Hypothalamus (tissue), 51 donors: Measurements from ENCODE around the gene TMEM9.

Source experiments
- DNase-seq, 51 donors: peaks; one replicate each; lab custom pipeline; 2025; lab: John Stamatoyannopoulos, UW

Gene TMEM9

GRCh38 chr1:201112173-201112731 is 42.0 kb downstream of the TMEM9 start, which contains the start of gene CACNA1S:
CACNA1S (minus strand) TSS chr1:201112426; CDS start chr1:201112339, 87 bp downstream.
- DNase-seq: no peak

GRCh38 chr1:201111672-201112071 is 42.6 kb downstream of the TMEM9 start:
- DNase-seq: no peak

GRCh38 chr1:201111156-201111555 is 43.1 kb downstream of the TMEM9 start:
- DNase-seq: no peak

- DNase-seq: no peak
Observed at GRCh38 chr1:201110616-201111015, 43.7 kb downstream of the TMEM9 start.

GRCh38 chr1:201110138-201110537 is 44.1 kb downstream of the TMEM9 start:
- DNase-seq: no peak

GRCh38 chr1:201109651-201110050 is 44.6 kb downstream of the TMEM9 start:
- DNase-seq: no peak

- peak in 8 of 51 donors; percentile 3 to 38 (median 16) for DNase-seq
Observed at GRCh38 chr1:201108614-201109013, 45.7 kb downstream of the TMEM9 start.

- no peak for DNase-seq
Observed at GRCh38 chr1:201105688-201106087, 48.6 kb downstream of the TMEM9 start.

- DNase-seq: no peak
Observed at GRCh38 chr1:201104141-201104540, 50.1 kb downstream of the TMEM9 start.

GRCh38 chr1:201103666-201104065 is 50.6 kb downstream of the TMEM9 start:
- no peak for DNase-seq

- no peak for DNase-seq
Observed at GRCh38 chr1:201100169-201100930, 53.9 kb downstream of the TMEM9 start.

- no peak for DNase-seq
Observed at GRCh38 chr1:201098992-201099677, 55.1 kb downstream of the TMEM9 start.

GRCh38 chr1:201096977-201097856 is 57.1 kb downstream of the TMEM9 start:
- DNase-seq: no peak

GRCh38 chr1:201096041-201096461 is 58.2 kb downstream of the TMEM9 start:
- peak in 4 of 51 donors; percentile 7 to 30 (median 18) for DNase-seq

- peak in 23 of 51 donors; percentile 6 to 56 (median 30) for DNase-seq
Observed at GRCh38 chr1:201095581-201095980, 58.7 kb downstream of the TMEM9 start.

- DNase-seq: peak in 1 of 51 donors; percentile 7
Observed at GRCh38 chr1:201094832-201095231, 59.4 kb downstream of the TMEM9 start.

- no peak for DNase-seq
Observed at GRCh38 chr1:201093962-201094361, 60.3 kb downstream of the TMEM9 start.

GRCh38 chr1:201093561-201093960 is 60.7 kb downstream of the TMEM9 start:
- DNase-seq: no peak

- DNase-seq: no peak
Observed at GRCh38 chr1:201092738-201093137, 61.5 kb downstream of the TMEM9 start.

GRCh38 chr1:201091256-201091655 is 63.0 kb downstream of the TMEM9 start:
- no peak for DNase-seq

GRCh38 chr1:201090541-201090940 is 63.7 kb downstream of the TMEM9 start:
- DNase-seq: no peak
